Urinary bladder (tissue), 4 donors: Measurements from ENCODE around the gene NKD1. TPM values are rescaled to one million over a fixed set of nuclear protein-coding genes. Genes with fewer than 3 reads are reported as not detected.

ENCODE experiments used
- DNase-seq: peaks from one replicate; pipeline ENCODE4 v3.0.0-alpha.2; 2015; ENCODE audit errors: extremely low spot score
- H3K27ac ChIP-seq: one replicate; pipeline ENCODE4 v1.5.1; 2013; ENCODE audit warnings: low read depth, mild to moderate bottlenecking, moderate library complexity
- H3K36me3 ChIP-seq: one replicate; pipeline ENCODE4 v1.6.1; 2013; ENCODE audit warnings: mild to moderate bottlenecking, moderate library complexity; ENCODE audit not compliant: insufficient read depth
- H3K4me1 ChIP-seq: one replicate; pipeline ENCODE4 v1.6.1; 2013; ENCODE audit warnings: mild to moderate bottlenecking, moderate library complexity; ENCODE audit not compliant: insufficient read depth
- H3K4me3 ChIP-seq: one replicate; pipeline ENCODE4 v1.5.1; 2013; ENCODE audit warnings: low read depth, low read length
- WGBS: extraction: QIAGEN DNeasy Blood & Tissue Kit; methylation state at CpG from one replicate; pipeline ENCODE4 v1.1.7; 2013; 5-methylcytosine and 5-hydroxymethylcytosine counted together
- polyA plus RNA-seq: library from polyadenylated mRNA; stranded (reverse); fragments of 200-250 nt; gene quantifications from one replicate; pipeline ENCODE4 v1.2.3, GENCODE V29; 2013
- total RNA-seq: library from RNA; depleted of rRNA; stranded (reverse); fragments of >200 nt; gene quantifications from one replicate; pipeline ENCODE4 v1.2.3, GENCODE V29; 2014
- donor health status: healthy with polysubstance abuse.
- donor health status: healthy.

Gene NKD1
- total and polyA plus RNA-seq, 2 donors = 5.9 to 6.2 TPM

DNA sequence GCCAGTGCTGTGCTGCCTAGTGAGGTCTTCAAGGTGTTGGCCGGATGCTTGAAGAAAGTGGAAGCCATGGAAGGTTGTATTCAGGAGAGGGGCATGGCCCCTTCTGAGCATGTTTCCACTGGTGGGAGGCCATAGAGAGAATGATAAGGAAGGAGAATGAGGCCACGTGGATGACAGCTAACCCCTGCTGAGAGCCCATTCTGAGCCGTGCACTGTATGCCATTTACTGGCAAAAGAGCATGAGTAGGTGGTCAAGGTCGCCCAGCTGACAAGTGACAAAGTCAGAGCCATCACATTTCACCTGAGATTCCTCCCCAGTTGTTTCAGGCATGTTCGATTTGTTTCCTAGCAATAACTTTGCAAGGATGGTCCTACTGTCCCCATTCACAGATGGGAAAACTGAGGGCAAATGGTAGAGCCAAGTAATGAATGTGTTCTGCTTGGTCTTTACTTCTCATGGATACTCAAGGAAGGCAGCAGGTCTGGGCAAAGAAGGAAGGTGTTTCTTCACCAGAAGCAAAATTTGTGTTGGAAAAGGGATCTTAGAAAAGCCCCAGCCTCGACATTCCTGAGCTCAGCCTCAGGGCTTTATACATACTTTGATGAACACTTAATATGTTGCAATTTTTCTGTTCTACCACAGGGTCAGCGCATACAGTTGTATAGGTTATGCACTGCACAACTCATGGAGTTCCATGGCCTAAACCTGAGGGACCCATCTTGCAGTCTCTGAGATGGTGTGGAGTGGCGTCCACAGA, 10.5 kb upstream of the NKD1 start:
- DNase-seq = no peak
- no peaks in the 10 kb centered on the region for H3K4me1 ChIP-seq
- no peak overlapping the region for H3K4me3 ChIP-seq
- no peak overlapping the region for H3K27ac ChIP-seq
- 88% methylated on average over 8 of the region's 8 CpGs for WGBS
- H3K36me3 ChIP-seq = no peaks in the 10 kb centered on the region

GRCh38 chr16:50538411-50539052, 9.7 kb upstream of the NKD1 start:
- 86% methylated on average over 11 of the region's 11 CpGs for WGBS

DNA sequence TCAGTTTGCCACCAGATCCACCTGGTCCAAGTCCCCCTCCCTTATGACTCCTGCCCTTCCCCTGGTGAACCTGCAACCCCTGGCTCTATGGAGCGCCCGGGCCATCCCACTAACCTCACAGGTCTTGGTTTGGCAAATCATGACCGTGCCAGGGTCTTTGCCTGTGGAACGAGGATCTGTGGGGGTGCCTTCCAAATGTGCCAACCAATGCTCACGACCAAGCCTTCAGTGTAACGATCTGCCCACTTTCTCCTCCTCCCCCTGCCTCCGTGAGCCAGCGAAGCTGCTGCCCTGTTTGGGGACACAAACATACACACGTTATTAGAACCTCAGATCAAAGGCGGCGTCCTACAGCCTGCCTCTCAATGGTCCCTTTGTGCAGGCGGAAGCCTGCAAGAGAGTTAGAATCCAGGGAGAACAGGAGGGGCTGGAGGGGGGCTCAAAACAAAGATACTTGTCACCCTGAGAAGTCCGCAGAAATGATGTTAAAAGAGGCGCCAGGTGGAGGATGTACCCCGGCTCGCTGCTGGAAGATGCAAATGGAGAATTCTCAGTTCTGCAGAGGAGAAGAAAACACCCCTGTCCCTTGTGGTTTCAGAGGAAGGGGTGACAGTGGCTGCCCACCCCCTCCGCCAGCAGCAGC, 9.0 kb upstream of the NKD1 start:
- WGBS = 76% methylated on average over 17 of the region's 17 CpGs
- Histone ChIP-seq H3K36me3 (no peaks in the 10 kb centered on the region), H3K4me3 (no peak overlapping the region), H3K4me1 (no peaks in the 10 kb centered on the region), H3K27ac (no peak overlapping the region)
- DNase-seq = no peak

More at GRCh38 chr16:50538411-50539052, 9.7 kb upstream of the NKD1 start:
- DNase-seq = no peak
- H3K36me3 ChIP-seq = no peaks in the 10 kb centered on the region
- H3K4me1 ChIP-seq = no peaks in the 10 kb centered on the region
- H3K27ac ChIP-seq = no peak overlapping the region
- H3K4me3 ChIP-seq = no peak overlapping the region

- no peak for DNase-seq
- Histone ChIP-seq H3K4me3 (no peak overlapping the region), H3K27ac (no peak overlapping the region), H3K36me3 (no peaks in the 10 kb centered on the region), H3K4me1 (no peaks in the 10 kb centered on the region)
- 84% methylated on average over 23 of the region's 23 CpGs for WGBS
These were observed 8.1 kb upstream of the NKD1 start for GRCh38 chr16:50539822-50540710.

GRCh38 chr16:50540711-50541007, 7.5 kb upstream of the NKD1 start:
- H3K4me3 ChIP-seq = no peak overlapping the region
- no peaks in the 10 kb centered on the region for H3K4me1 ChIP-seq
- 96% methylated on average over 3 of the region's 3 CpGs for WGBS
- no peaks in the 10 kb centered on the region for H3K36me3 ChIP-seq
- DNase-seq = no peak
- H3K27ac ChIP-seq = no peak overlapping the region

- no peak overlapping the region for H3K4me3 ChIP-seq
- no peaks in the 10 kb centered on the region for H3K4me1 ChIP-seq
- H3K27ac ChIP-seq = no peak overlapping the region
- DNase-seq = no peak
- no peaks in the 10 kb centered on the region for H3K36me3 ChIP-seq
- WGBS = 95% methylated on average over 3 of the region's 3 CpGs
These were observed 5.5 kb upstream of the NKD1 start for GRCh38 chr16:50542703-50543102.

DNA sequence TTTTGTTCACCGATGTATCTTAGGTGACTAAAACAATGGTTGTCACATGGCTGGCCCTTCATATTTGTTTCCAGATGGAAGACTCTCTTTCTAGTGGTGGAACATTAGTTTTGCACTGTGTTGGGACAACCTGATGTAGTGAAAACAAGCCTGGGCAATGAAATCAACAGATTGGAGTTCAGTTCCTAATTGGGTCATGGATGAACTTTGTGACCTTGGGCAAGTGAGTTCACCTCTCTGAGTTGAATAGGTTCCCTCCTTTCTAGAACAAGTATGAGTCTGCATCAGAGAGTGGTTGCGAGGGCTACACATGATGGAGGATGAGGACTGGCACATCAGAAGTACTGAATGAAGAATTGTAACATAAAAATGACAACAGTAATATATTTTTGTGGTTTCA, 2.1 kb upstream of the NKD1 start:
- Histone ChIP-seq H3K36me3 (no peaks in the 10 kb centered on the region), H3K4me3 (no peak overlapping the region), H3K4me1 (no peaks in the 10 kb centered on the region), H3K27ac (no peak overlapping the region)
- WGBS = 93% methylated on average over 2 of the region's 2 CpGs
- DNase-seq = no peak

GRCh38 chr16:50547340-50548124, 664 bp upstream of the NKD1 start:
- Histone ChIP-seq H3K36me3 (no peaks in the 10 kb centered on the region), H3K4me3 (peak overlapping the region; percentile 87), H3K27ac (no peak overlapping the region), H3K4me1 (no peaks in the 10 kb centered on the region)
- 2% methylated on average over 50 of the region's 50 CpGs for WGBS
- DNase-seq = no peak

DNA sequence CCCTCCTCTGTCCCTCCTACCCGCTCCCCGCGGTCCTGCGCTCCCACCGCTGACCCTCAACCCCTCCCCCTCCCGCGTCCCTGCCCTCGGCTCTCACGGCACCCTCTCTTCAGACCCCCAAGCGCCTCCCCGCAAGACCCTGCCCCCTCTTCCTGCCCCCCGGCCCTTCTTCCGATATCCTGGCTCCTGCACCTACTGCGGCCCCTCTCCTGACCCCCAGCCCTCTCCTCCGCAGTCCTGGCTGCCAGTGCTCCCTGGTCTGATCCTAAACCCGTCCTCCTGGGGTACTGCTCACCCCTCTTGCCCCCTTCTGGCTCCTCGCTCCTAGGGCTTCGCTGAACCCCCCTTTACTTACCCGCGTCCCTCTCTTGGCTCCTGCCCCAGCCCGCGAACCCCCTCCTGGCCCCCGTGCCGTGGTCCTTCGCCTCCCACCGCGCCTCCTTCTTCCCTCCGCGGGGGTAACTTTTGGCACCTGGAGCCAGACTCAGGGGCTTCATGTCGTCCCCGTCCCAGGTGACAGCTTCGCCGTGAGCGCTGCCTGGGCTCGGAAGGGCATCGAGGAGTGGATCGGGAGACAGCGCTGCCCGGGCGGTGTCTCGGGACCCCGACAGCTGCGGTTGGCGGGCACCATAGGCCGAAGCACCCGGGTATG, 839 bp downstream of the NKD1 start:
- no peak overlapping the region for H3K27ac ChIP-seq
- no peaks in the 10 kb centered on the region for H3K36me3 ChIP-seq
- H3K4me3 ChIP-seq = peak overlapping the region; percentile 87
- DNase-seq = no peak
- WGBS = 18% methylated on average over 46 of the region's 46 CpGs
- H3K4me1 ChIP-seq = no peaks in the 10 kb centered on the region

GRCh38 chr16:50549561-50549915, 1.3 kb downstream of the NKD1 start:
- no peak for DNase-seq
- 67% methylated on average over 7 of the region's 7 CpGs for WGBS
- peak overlapping the region; percentile 87 for H3K4me3 ChIP-seq
- H3K36me3 ChIP-seq = no peaks in the 10 kb centered on the region
- no peaks in the 10 kb centered on the region for H3K4me1 ChIP-seq
- no peak overlapping the region for H3K27ac ChIP-seq

DNA sequence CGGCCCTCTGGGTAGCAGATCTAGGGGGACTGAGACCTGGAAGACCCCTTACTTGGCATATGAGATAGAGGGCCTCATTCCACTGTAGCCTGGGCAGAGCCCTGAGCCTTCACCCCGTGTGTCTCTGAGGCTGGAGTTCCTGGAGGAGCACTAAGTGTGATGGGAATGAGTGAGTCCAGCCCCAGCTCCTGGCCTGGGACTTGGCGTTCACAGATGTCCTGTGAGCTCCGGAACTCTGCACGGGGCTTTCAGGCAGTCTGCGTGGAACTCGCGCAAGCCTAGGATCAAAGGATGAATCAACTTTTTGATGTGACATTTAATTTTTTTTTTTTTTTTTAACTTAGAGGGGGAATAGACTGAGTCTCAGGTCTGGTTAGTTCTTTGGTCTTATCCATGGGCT, 1.8 kb downstream of the NKD1 start:
- Histone ChIP-seq H3K27ac (no peak overlapping the region), H3K36me3 (no peaks in the 10 kb centered on the region), H3K4me1 (no peaks in the 10 kb centered on the region), H3K4me3 (peak overlapping the region; percentile 87)
- DNase-seq = no peak
- WGBS = 69% methylated on average over 8 of the region's 8 CpGs

GRCh38 chr16:50550866-50551641, 2.9 kb downstream of the NKD1 start:
- no peak overlapping the region for H3K4me3 ChIP-seq
- H3K27ac ChIP-seq = no peak overlapping the region
- H3K36me3 ChIP-seq = no peaks in the 10 kb centered on the region
- no peaks in the 10 kb centered on the region for H3K4me1 ChIP-seq
- no peak for DNase-seq
- 65% methylated on average over 9 of the region's 9 CpGs for WGBS
